ENCODE measurements around the gene PSMD13. TPM values are rescaled to one million over a fixed set of nuclear protein-coding genes. Genes with fewer than 3 reads are reported as not detected.

PSMD13 gene
- total RNA-seq, 2 donors from 2014 or later, result 75.3 to 80.3 TPM

GRCh38 chr11:200224-201003, 36.4 kb upstream of the PSMD13 start:
- no peaks in the 10 kb centered on the region for H3K27me3 ChIP-seq
- no peak overlapping the region for H3K27ac ChIP-seq
- DNase-seq (ENCODE audit: low spot score), result no peak
- H3K9me3 ChIP-seq, result no peaks in the 10 kb centered on the region
- TF ChIP-seq, protein P1, sequence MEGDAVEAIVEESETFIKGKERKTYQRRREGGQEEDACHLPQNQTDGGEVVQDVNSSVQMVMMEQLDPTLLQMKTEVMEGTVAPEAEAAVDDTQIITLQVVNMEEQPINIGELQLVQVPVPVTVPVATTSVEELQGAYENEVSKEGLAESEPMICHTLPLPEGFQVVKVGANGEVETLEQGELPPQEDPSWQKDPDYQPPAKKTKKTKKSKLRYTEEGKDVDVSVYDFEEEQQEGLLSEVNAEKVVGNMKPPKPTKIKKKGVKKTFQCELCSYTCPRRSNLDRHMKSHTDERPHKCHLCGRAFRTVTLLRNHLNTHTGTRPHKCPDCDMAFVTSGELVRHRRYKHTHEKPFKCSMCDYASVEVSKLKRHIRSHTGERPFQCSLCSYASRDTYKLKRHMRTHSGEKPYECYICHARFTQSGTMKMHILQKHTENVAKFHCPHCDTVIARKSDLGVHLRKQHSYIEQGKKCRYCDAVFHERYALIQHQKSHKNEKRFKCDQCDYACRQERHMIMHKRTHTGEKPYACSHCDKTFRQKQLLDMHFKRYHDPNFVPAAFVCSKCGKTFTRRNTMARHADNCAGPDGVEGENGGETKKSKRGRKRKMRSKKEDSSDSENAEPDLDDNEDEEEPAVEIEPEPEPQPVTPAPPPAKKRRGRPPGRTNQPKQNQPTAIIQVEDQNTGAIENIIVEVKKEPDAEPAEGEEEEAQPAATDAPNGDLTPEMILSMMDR (IDR thresholded peaks at IDR 0.05), result no peak
- H3K4me3 ChIP-seq, result no peak overlapping the region
- peaks cover 0 to 28% of the 10 kb centered on the region in 2 donors for H3K4me1 ChIP-seq
- peaks cover 35% of the 10 kb centered on the region for H3K36me3 ChIP-seq

- Histone ChIP-seq H3K4me3 (no peak overlapping the region), H3K4me1 (peaks cover 0 to 40% of the 10 kb centered on the region in 2 donors), H3K9me3 (no peaks in the 10 kb centered on the region), H3K36me3 (peaks cover 36% of the 10 kb centered on the region), H3K27ac (no peak overlapping the region), H3K27me3 (no peaks in the 10 kb centered on the region)
- TF ChIP-seq, protein P1 (IDR thresholded peaks at IDR 0.05), result no peak
- peak; percentile 32 for DNase-seq (ENCODE audit: low spot score)
Observed at GRCh38 chr11:201966-202365, 34.8 kb upstream of the PSMD13 start.

DNA sequence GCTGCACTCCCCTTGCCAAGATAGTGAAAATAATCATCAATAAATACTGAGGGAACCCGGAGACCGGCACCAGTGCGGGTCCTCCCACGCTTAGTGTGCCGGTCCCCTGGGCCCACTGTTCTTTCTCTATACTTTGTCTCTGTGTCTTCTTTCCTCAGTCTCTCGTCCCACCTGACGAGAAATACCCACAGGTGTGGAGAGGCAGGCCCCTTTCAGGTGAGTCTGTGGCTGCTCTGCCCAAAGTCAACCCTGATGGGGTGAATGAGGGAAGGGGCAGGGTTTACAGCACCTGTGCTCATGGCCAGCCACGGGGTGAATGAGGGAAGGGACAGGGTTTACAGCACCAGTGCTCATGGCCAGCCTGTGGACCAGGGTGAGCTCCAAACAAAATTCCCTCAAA, 34.3 kb upstream of the PSMD13 start:
- H3K27me3 ChIP-seq, result no peaks in the 10 kb centered on the region
- H3K36me3 ChIP-seq, result peaks cover 36% of the 10 kb centered on the region
- DNase-seq (ENCODE audit: low spot score), result peak; percentile 36
- H3K4me3 ChIP-seq, result no peak overlapping the region
- H3K4me1 ChIP-seq, result peaks cover 0 to 40% of the 10 kb centered on the region in 2 donors
- no peak overlapping the region for H3K27ac ChIP-seq
- TF ChIP-seq, protein P1 (IDR thresholded peaks at IDR 0.05), result no peak
- H3K9me3 ChIP-seq, result no peaks in the 10 kb centered on the region

GRCh38 chr11:203056-203944, 33.5 kb upstream of the PSMD13 start:
- Histone ChIP-seq H3K4me1 (peaks cover 0 to 40% of the 10 kb centered on the region in 2 donors), H3K27ac (no peak overlapping the region), H3K9me3 (no peaks in the 10 kb centered on the region), H3K27me3 (no peaks in the 10 kb centered on the region), H3K36me3 (peaks cover 36% of the 10 kb centered on the region), H3K4me3 (no peak overlapping the region)
- TF ChIP-seq, protein P1 (IDR thresholded peaks at IDR 0.05), result no peak
- DNase-seq (ENCODE audit: low spot score), result peak; percentile 54

DNA sequence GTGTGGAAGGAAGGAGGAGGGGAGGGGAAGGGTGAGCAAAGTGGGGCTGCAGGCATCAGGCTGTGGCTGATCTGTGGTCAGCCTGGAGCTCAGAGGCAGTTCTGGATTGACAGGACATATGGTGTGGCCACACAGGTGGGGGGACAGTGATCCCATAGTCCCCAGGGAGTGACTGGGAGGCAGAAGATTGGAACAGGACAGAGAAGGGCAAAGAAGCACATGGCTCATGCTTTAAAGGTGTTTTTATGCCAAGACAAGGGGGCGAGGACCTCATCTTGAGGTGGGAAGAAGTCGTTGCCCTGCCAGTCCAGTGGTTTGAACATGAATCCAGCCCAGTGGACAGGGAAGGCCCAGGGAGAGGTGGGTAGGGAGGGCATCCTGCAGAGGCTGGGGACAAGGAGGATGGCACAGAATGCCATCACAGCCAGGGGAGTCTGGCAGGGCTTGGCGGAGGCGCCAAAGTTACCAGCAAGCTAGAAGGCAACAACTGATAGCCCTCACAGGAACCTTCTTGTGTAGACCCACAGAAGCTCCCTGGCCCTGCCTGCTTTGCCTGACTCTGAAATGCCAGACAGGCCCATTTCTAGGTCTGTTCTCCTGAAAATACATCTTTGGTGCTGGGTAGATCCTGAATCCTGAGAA, 32.7 kb upstream of the PSMD13 start:
- peak; percentile 40 for DNase-seq (ENCODE audit: low spot score)

More for the DNA sequence above, 32.7 kb upstream of the PSMD13 start:
- H3K9me3 ChIP-seq, result no peaks in the 10 kb centered on the region
- TF ChIP-seq, protein P1 (IDR thresholded peaks at IDR 0.05), result no peak
- no peaks in the 10 kb centered on the region for H3K27me3 ChIP-seq
- H3K27ac ChIP-seq, result no peak overlapping the region
- H3K36me3 ChIP-seq, result peaks cover 36% of the 10 kb centered on the region
- peaks cover 0 to 42% of the 10 kb centered on the region in 2 donors for H3K4me1 ChIP-seq
- H3K4me3 ChIP-seq, result no peak overlapping the region

Measured in right atrium auricular region (tissue), 2 donors.